Measurements from ENCODE around the gene MSANTD4.

DNA sequence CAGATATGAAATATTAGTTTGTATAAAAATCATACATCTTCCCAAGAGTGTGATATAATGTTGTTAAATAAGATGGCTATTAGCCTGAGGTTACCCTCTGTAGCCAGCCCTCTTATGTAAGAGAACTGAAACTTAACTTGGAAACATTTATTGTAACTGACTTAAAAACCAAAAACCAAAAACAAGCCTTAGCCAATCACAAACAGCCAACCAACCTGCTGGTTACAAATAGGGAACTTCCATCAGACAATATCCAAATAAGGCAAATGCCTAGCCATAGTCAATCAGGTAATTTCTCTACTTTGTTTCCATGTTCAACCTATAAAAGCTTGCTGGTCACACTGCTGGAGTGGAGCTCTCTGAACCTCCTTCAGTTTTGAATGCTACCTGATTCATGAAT lies 41.0 kb upstream of the MSANTD4 start:
- TF ChIP-seq, protein P1, sequence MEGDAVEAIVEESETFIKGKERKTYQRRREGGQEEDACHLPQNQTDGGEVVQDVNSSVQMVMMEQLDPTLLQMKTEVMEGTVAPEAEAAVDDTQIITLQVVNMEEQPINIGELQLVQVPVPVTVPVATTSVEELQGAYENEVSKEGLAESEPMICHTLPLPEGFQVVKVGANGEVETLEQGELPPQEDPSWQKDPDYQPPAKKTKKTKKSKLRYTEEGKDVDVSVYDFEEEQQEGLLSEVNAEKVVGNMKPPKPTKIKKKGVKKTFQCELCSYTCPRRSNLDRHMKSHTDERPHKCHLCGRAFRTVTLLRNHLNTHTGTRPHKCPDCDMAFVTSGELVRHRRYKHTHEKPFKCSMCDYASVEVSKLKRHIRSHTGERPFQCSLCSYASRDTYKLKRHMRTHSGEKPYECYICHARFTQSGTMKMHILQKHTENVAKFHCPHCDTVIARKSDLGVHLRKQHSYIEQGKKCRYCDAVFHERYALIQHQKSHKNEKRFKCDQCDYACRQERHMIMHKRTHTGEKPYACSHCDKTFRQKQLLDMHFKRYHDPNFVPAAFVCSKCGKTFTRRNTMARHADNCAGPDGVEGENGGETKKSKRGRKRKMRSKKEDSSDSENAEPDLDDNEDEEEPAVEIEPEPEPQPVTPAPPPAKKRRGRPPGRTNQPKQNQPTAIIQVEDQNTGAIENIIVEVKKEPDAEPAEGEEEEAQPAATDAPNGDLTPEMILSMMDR (IDR thresholded peaks at IDR 0.05), result no peak
- no peak for TF ChIP-seq TEAD4 (IDR thresholded peaks at IDR 0.05; ENCODE audit: borderline replicate concordance, insufficient read depth)
- no peak for TF ChIP-seq RFX5 (IDR thresholded peaks at IDR 0.05; ENCODE audit: low read length)
- no peak for TF ChIP-seq GABPA (IDR thresholded peaks at IDR 0.05; ENCODE audit: low read depth)
- TF ChIP-seq TAF1 (IDR thresholded peaks at IDR 0.05; ENCODE audit: borderline replicate concordance, low read depth, low read length), result no peak
- TF ChIP-seq SMC3 (IDR thresholded peaks at IDR 0.05; ENCODE audit: low read depth, low read length), result no peak
- TF ChIP-seq FOXM1 (IDR thresholded peaks at IDR 0.05; ENCODE audit: low read depth), result no peak
- TF ChIP-seq, protein P2, sequence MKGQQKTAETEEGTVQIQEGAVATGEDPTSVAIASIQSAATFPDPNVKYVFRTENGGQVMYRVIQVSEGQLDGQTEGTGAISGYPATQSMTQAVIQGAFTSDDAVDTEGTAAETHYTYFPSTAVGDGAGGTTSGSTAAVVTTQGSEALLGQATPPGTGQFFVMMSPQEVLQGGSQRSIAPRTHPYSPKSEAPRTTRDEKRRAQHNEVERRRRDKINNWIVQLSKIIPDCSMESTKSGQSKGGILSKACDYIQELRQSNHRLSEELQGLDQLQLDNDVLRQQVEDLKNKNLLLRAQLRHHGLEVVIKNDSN (IDR thresholded peaks at IDR 0.05; ENCODE audit: borderline replicate concordance, low read depth), result no peak
- TF ChIP-seq TCF12 (IDR thresholded peaks at IDR 0.05), result no peak

All from SK-N-SH (cell line).